Measurements from ENCODE around the gene ACP7.

ACP7 gene

GRCh38 chr19:39127812-39128515 lies 43.8 kb downstream of the ACP7 start:
- no peak for DNase-seq (ENCODE audit: low spot score)
- TF ChIP-seq CTCF (IDR thresholded peaks at IDR 0.05; ENCODE audit: borderline replicate concordance, control extremely low read depth, extremely low read depth, insufficient read depth, missing control alignments) = no peak
- in situ Hi-C loops (cut with MboI; ENCODE audit: low sequenced_read_pairs, unreplicated experiment) = loop anchor here (10.0 kb wide), 1 partner anchor 207 kb away; the partner anchor contains the start of gene GMFG

- in situ Hi-C loops (cut with MboI; ENCODE audit: low sequenced_read_pairs, unreplicated experiment) = loop anchor here (10.0 kb wide), 1 partner anchor 206 kb away; the partner anchor contains the start of gene GMFG
- no peak for DNase-seq (ENCODE audit: low spot score)
- no peak for TF ChIP-seq CTCF (IDR thresholded peaks at IDR 0.05; ENCODE audit: borderline replicate concordance, control extremely low read depth, extremely low read depth, insufficient read depth, missing control alignments)
These were observed 44.4 kb downstream of the ACP7 start for GRCh38 chr19:39128516-39129079.

GRCh38 chr19:39129116-39129515 lies 44.9 kb downstream of the ACP7 start:
- no peak for TF ChIP-seq CTCF (IDR thresholded peaks at IDR 0.05; ENCODE audit: borderline replicate concordance, control extremely low read depth, extremely low read depth, insufficient read depth, missing control alignments)
- in situ Hi-C loops (cut with MboI; ENCODE audit: low sequenced_read_pairs, unreplicated experiment) = loop anchor here (10.0 kb wide), 1 partner anchor 206 kb away; the partner anchor contains the start of gene GMFG
- no peak for DNase-seq (ENCODE audit: low spot score)

- TF ChIP-seq CTCF (IDR thresholded peaks at IDR 0.05; ENCODE audit: borderline replicate concordance, control extremely low read depth, extremely low read depth, insufficient read depth, missing control alignments) = no peak
- DNase-seq (ENCODE audit: low spot score) = peak; percentile 68
- in situ Hi-C loops (cut with MboI; ENCODE audit: low sequenced_read_pairs, unreplicated experiment) = no loop called here
These were observed 46.4 kb downstream of the ACP7 start for GRCh38 chr19:39130337-39131254.

- in situ Hi-C loops (cut with MboI; ENCODE audit: low sequenced_read_pairs, unreplicated experiment) = no loop called here
- TF ChIP-seq CTCF (IDR thresholded peaks at IDR 0.05; ENCODE audit: borderline replicate concordance, control extremely low read depth, extremely low read depth, insufficient read depth, missing control alignments) = no peak
- DNase-seq (ENCODE audit: low spot score) = no peak
These were observed 47.1 kb downstream of the ACP7 start for GRCh38 chr19:39131255-39131755.

- DNase-seq (ENCODE audit: low spot score) = no peak
- in situ Hi-C loops (cut with MboI; ENCODE audit: low sequenced_read_pairs, unreplicated experiment) = no loop called here
- no peak for TF ChIP-seq CTCF (IDR thresholded peaks at IDR 0.05; ENCODE audit: borderline replicate concordance, control extremely low read depth, extremely low read depth, insufficient read depth, missing control alignments)
These were observed 48.3 kb downstream of the ACP7 start for GRCh38 chr19:39132344-39132969.
